Naive thymus-derived CD4-positive, alpha-beta T cell (primary cell): ENCODE measurements around the gene ZBP1. TPM values are rescaled to one million over a fixed set of nuclear protein-coding genes. Genes with fewer than 3 reads are reported as not detected.

Experiments used
- ATAC-seq: fragments of 150-1000 bp; cut with Tn5 transposase; 2 replicates; pipeline ENCODE4 v1.10.0; 2021; ENCODE audit warnings: mild to moderate bottlenecking, moderate library complexity
- CTCF ChIA-PET: fragments of 350-600 bp; sonication (Branson Sonifier 250); formaldehyde crosslinking; loops from one replicate; lab custom pipeline; 2021; ENCODE audit warnings: antibody characterized with exemption; lab: Charles Lee
- POLR2A ChIA-PET: fragments of 350-600 bp; sonication (Branson Sonifier 250); formaldehyde crosslinking; loops from one replicate; lab custom pipeline; 2021; ENCODE audit warnings: antibody characterized with exemption, inconsistent platforms; lab: Charles Lee
- DNase-seq, 9 donors: peaks; one replicate each; pipeline versions ENCODE4 v3.0.0 to v3.0.0-alpha.2; 2020 to 2022; ENCODE audit warnings: mixed read lengths in 1 of 9
- H3K27ac ChIP-seq: one replicate; pipeline ENCODE4 v1.7.0; 2013; ENCODE audit warnings: mild to moderate bottlenecking, low read depth, low read length, moderate library complexity
- H3K27me3 ChIP-seq, 2 donors: one replicate each; pipeline ENCODE4 v1.7.0; 2013; ENCODE audit warnings: low read length in 2 of 2, mild to moderate bottlenecking in 2 of 2, moderate library complexity in 2 of 2; ENCODE audit not compliant: control insufficient read depth in 2 of 2, insufficient read depth in 2 of 2
- H3K36me3 ChIP-seq, 3 experiments: 1 replicate in 2 of 3; 2 replicates in 1 of 3; pipeline ENCODE4 v1.7.0; 2013; ENCODE audit warnings: low read length in 3 of 3, mild to moderate bottlenecking in 3 of 3, moderate library complexity in 1 of 3; ENCODE audit not compliant: insufficient read depth in 3 of 3, control insufficient read depth in 2 of 3
- H3K4me1 ChIP-seq, 2 donors: one replicate each; pipeline ENCODE4 v1.7.0; 2013; ENCODE audit warnings: low read length in 2 of 2, mild to moderate bottlenecking in 2 of 2, moderate library complexity in 1 of 2; ENCODE audit not compliant: control insufficient read depth in 2 of 2, insufficient read depth in 2 of 2
- H3K4me3 ChIP-seq: 2 replicates; pipeline ENCODE4 v1.7.0; 2013; ENCODE audit warnings: mild to moderate bottlenecking, low read length
- H3K9me3 ChIP-seq, 3 experiments: 1 replicate in 2 of 3; 2 replicates in 1 of 3; pipeline ENCODE4 v1.7.0; 2013; ENCODE audit warnings: low read length in 3 of 3; ENCODE audit not compliant: control insufficient read depth in 2 of 3
- H3K27ac Mint-ChIP-seq, 9 donors: one replicate each; pipeline ENCODE4 v1.8.0; 2020 to 2022; ENCODE audit warnings: mixed read lengths in 9 of 9, mild to moderate bottlenecking in 8 of 9, moderate library complexity in 5 of 9, inconsistent platforms in 2 of 9
- H3K27me3 Mint-ChIP-seq, 5 donors: one replicate each; pipeline ENCODE4 v1.8.0; 2021 to 2022; ENCODE audit warnings: mixed read lengths in 5 of 5, mild to moderate bottlenecking in 1 of 5
- H3K36me3 Mint-ChIP-seq, 5 donors: one replicate each; pipeline ENCODE4 v1.8.0; 2020 to 2022; ENCODE audit warnings: mixed read lengths in 5 of 5, mild to moderate bottlenecking in 3 of 5, inconsistent platforms in 1 of 5
- H3K4me1 Mint-ChIP-seq, 7 donors: one replicate each; pipeline ENCODE4 v1.8.0; 2020 to 2022; ENCODE audit warnings: mixed read lengths in 7 of 7, mild to moderate bottlenecking in 3 of 7, inconsistent platforms in 1 of 7
- H3K4me3 Mint-ChIP-seq, 10 donors: one replicate each; pipeline ENCODE4 v1.8.0; 2020 to 2022; ENCODE audit warnings: mild to moderate bottlenecking in 10 of 10, mixed read lengths in 10 of 10, moderate library complexity in 6 of 10, inconsistent platforms in 2 of 10
- H3K9me3 Mint-ChIP-seq, 11 donors: one replicate each; pipeline ENCODE4 v1.8.0; 2020 to 2022; ENCODE audit warnings: mixed read lengths in 11 of 11, mild to moderate bottlenecking in 4 of 11, inconsistent platforms in 1 of 11, moderate library complexity in 1 of 11
- intact Hi-C, 2 donors: fragments of 100-400 bp; cut with micrococcal nuclease; formaldehyde crosslinking; loops; one replicate each; pipeline ENCODE4 v1.15.1; 2023
- polyA plus RNA-seq, 2 donors: library from polyadenylated mRNA; unstranded; fragments of 300-500 nt; fragmentation: Illumina TruSeq; gene quantifications; one replicate each; pipeline ENCODE4 v1.2.3, GENCODE V29; 2021
- total RNA-seq, 6 experiments: library from RNA in 5 of 6; stranded (reverse) in 5 of 6; gene quantifications; 1 replicate in 5 of 6; 2 replicates in 1 of 6; pipeline ENCODE4 v1.2.3 and lab custom pipeline; 2021 to 2026

Gene ZBP1
- total and polyA plus RNA-seq, 7 experiments from 2014 or later, result 5.9 to 27.9 (median 10.4) TPM

DNA sequence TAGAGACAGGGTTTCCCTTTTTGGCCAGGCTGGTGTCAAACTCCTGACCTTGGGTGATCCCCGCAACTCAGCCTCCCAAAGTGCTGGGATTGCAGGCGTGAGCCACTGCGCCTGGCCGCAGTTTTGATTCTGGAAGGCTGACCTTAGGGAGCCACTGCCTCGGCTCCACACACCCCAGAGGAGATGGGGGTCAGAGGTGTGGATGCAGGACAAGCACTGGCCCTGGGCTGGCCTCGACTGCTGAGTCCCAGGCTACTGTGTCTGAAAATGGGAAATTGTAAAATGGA lies 1.5 kb downstream of the ZBP1 start:
- Histone ChIP-seq H3K27me3 (no peaks in the 10 kb centered on the region), H3K4me3 (peak overlapping the region; percentile 73), H3K9me3 (no peaks in the 10 kb centered on the region), H3K27ac (peak overlapping the region; percentile 72), H3K36me3 (peaks cover 11 to 21% (median 19%) of the 10 kb centered on the region in 3 experiments), H3K4me1 (peaks cover 57 to 68% of the 10 kb centered on the region in 2 donors)
- H3K27me3 Mint-ChIP-seq, result peaks cover 0 to 17% (median 0%) of the 10 kb centered on the region in 5 donors
- ATAC-seq (no peak), DNase-seq (no peak)
- H3K4me1 Mint-ChIP-seq, result peaks cover 38 to 75% (median 64%) of the 10 kb centered on the region in 7 donors
- H3K9me3 Mint-ChIP-seq, result peaks cover 0 to 4% (median 0%) of the 10 kb centered on the region in 11 donors
- ChIA-PET POLR2A (interaction anchor here (0.6 to 8.2 kb wide), 11 partner anchors 11 to 770 kb away, joined by 3 to 175 read pairs (median 6); partner anchors contain the start of genes PMEPA1, RBM38 and VAPB), CTCF (interaction anchor here (0.6 to 4.7 kb wide), 8 partner anchors 11 to 770 kb away, joined by 3 to 44 read pairs (median 4); partner anchors contain the start of genes PMEPA1 and VAPB)
- intact Hi-C loops, result loop anchor here (1.0 to 10.0 kb wide), 9 partner anchors 10 to 1274 kb away; partner anchors contain the start of genes PMEPA1 (in 2 of the 2) and RAE1 (in 1 of the 2)
- peak overlapping the region; percentile 95 to 99 (median 97) for H3K27ac Mint-ChIP-seq
- peaks cover 0 to 10% (median 5%) of the 10 kb centered on the region in 5 donors for H3K36me3 Mint-ChIP-seq
- H3K4me3 Mint-ChIP-seq, result peak overlapping the region; percentile 80 to 95 (median 88)

DNA sequence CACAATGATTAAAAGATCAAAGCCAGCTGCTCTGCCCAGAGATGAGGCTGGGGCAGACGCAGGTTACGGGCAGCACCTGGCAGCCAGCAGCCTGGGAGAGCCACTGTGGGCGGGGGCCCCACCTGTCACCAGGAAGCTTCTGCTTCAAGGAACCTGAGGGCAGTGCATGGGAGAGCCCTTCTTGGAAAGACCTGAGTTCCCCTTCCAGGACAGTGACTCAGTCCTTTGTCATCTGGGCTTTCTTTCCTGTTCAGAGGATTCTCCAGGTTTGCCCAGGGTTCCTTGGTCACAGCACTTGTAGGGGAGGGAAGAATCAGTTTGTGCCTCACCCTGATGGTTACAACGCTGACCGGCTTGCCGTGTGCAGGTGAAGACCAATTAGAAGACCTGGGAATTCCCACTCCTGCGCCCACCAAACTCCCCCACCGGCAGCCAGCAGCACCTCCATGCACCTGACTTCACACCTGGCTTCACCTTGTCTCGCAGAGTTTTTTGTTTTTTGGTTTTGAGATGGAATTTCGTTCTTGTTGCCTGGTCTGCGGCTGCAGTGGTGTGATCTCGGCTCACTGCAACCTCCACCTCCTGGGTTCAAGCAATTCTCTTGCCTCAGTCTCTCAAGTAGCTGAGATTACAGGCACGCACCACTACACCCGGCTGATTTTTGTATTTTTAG lies 2.0 kb downstream of the ZBP1 start:
- H3K36me3 ChIP-seq, result peaks cover 11 to 25% (median 19%) of the 10 kb centered on the region in 3 experiments
- intact Hi-C loops, result loop anchor here (2.0 to 10.0 kb wide), 3 partner anchors 93 to 1274 kb away; partner anchors contain the start of genes PMEPA1 (in 1 of the 2) and RAE1 (in 1 of the 2)
- H3K4me3 ChIP-seq, result peak overlapping the region; percentile 73
- no peaks in the 10 kb centered on the region for H3K9me3 ChIP-seq
- H3K27ac Mint-ChIP-seq, result peak overlapping the region; percentile 95 to 99 (median 97)
- H3K4me1 ChIP-seq, result peaks cover 57 to 66% of the 10 kb centered on the region in 2 donors
- H3K4me1 Mint-ChIP-seq, result peaks cover 38 to 71% (median 64%) of the 10 kb centered on the region in 7 donors
- no peaks in the 10 kb centered on the region for H3K27me3 ChIP-seq
- ATAC-seq, result no peak
- ChIA-PET CTCF (interaction anchor here (0.6 to 4.7 kb wide), 5 partner anchors 11 to 191 kb away, joined by 4 to 44 read pairs (median 4); no protein-coding TSS in a partner anchor), POLR2A (interaction anchor here (1.1 to 8.2 kb wide), 5 partner anchors 10 to 92 kb away, joined by 3 to 175 read pairs (median 5); partner anchors contain the start of gene PMEPA1)
- peak overlapping the region; percentile 72 for H3K27ac ChIP-seq
- peaks cover 0 to 17% (median 0%) of the 10 kb centered on the region in 5 donors for H3K27me3 Mint-ChIP-seq
- DNase-seq, result no peak
- peaks cover 0 to 4% (median 0%) of the 10 kb centered on the region in 11 donors for H3K9me3 Mint-ChIP-seq
- peak overlapping the region; percentile 80 to 95 (median 88) for H3K4me3 Mint-ChIP-seq
- peaks cover under 1 to 11% (median 5%) of the 10 kb centered on the region in 5 donors for H3K36me3 Mint-ChIP-seq

DNA sequence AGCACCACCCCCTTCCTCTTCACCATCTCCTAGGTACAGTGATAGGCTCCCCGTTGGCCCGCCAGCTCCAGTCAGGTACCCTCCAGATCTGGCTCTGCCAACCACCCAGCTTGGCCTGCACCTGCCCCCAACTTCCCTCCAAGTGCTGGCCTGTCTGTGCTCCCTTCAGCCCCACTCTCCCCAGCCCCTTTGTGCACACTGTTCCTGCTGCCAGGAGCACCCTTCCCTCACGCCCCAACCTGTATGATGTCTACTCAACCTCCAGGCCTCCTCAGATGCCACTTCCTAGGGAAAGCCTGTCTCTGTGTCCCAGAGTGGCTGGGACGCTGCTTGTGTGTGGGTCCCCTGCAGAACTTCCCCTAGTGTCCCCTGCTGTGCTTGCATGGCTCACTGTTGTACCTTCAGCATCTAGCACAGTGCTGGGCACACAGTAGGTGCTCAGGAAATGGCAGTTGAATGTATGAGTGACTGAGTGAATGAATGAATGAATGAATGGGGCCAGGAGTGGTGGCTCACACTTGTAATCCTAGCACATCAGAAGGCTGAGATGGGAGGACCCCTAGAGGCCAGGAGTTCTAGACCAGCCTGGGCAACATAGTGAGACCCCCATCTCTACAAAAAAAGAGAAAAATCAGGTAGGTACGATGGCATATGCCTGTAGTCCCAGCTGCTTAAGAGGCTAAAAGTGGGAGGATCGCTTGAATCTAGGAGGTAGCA lies 3.0 kb downstream of the ZBP1 start:
- POLR2A ChIA-PET, result interaction anchor here (1.5 to 8.2 kb wide), 4 partner anchors 9 to 92 kb away, joined by 3 to 175 read pairs (median 12); partner anchors contain the start of gene PMEPA1
- Mint-ChIP-seq H3K4me1 (peaks cover 37 to 62% (median 56%) of the 10 kb centered on the region in 7 donors), H3K4me3 (peak overlapping the region; percentile 29 to 89 (median 56)), H3K27me3 (peaks cover 0 to 14% (median 0%) of the 10 kb centered on the region in 5 donors), H3K36me3 (peaks cover 3 to 17% (median 6%) of the 10 kb centered on the region in 5 donors), H3K9me3 (peaks cover 0 to 4% (median 0%) of the 10 kb centered on the region in 11 donors), H3K27ac (peak overlapping the region in 8 of 9 donors; percentile 25 to 99 (median 96))
- Histone ChIP-seq H3K4me3 (no peak overlapping the region), H3K9me3 (no peaks in the 10 kb centered on the region), H3K27me3 (no peaks in the 10 kb centered on the region), H3K27ac (no peak overlapping the region), H3K36me3 (peaks cover 11 to 34% (median 19%) of the 10 kb centered on the region in 3 experiments), H3K4me1 (peaks cover 55 to 57% of the 10 kb centered on the region in 2 donors)
- intact Hi-C loops, result loop anchor here (5.0 to 10.0 kb wide), 2 partner anchors 262 to 1275 kb away; partner anchors contain the start of gene RAE1 (in 1 of the 2)
- ATAC-seq, result no peak
- CTCF ChIA-PET, result interaction anchor here (0.6 to 1.5 kb wide), 7 partner anchors 12 to 1570 kb away, joined by 3 to 6 read pairs (median 4); no protein-coding TSS in a partner anchor
- no peak for DNase-seq

DNA sequence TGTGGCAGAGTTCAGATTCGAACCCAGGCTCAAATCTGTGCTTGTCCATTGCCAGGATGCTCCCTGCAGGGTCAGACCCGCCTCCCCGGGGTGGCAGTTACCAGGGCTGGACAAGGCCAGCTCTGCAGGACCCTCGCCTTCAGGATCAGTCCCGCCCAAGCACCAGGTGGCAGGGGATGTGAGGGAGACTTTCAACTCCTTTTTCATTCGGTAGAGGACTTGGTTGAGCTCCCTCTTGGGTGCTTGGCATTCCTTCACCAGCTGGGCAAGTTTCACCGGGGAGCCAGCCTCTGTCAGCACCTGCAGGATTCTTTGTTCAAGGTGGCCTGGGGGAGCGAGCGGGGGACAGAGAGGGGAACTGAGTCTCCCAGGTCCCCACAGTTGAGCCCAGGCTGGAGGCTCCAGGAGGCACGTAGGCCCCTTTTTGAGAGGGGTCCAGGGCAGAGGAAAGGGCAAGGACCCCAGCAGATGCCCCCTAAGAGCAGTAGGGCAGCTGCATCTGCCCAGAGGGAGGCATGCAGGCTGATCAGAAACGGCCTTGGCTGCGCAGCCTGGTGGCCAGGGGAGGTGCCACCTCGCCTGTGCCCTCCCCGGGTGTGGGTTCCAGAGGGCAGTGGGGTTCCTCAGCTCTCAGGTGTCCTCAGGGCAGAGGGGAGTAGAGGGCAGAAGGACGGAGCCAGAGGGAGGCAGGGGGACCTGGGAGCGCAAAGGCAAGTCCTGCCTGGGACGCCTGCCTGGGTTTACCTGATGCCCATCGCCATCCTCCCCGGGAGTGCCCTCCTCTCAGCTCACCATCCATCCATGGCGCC lies 3.9 kb downstream of the ZBP1 start:
- peaks cover 11 to 41% (median 26%) of the 10 kb centered on the region in 3 experiments for H3K36me3 ChIP-seq
- peaks cover 0 to 4% (median 0%) of the 10 kb centered on the region in 11 donors for H3K9me3 Mint-ChIP-seq
- H3K27ac Mint-ChIP-seq, result peak overlapping the region in 3 of 9 donors; percentile 49 to 97 (median 59)
- no peaks in the 10 kb centered on the region for H3K9me3 ChIP-seq
- ChIA-PET POLR2A (interaction anchor here (8.2 kb wide), 1 partner anchor 13 kb away, joined by 175 read pairs; no protein-coding TSS in a partner anchor), CTCF (interaction anchor here (0.6 to 1.5 kb wide), 3 partner anchors 13 to 66 kb away, joined by 3 read pairs; no protein-coding TSS in a partner anchor)
- H3K4me1 Mint-ChIP-seq, result peaks cover 31 to 53% (median 48%) of the 10 kb centered on the region in 7 donors
- no peaks in the 10 kb centered on the region for H3K27me3 ChIP-seq
- peaks cover 3 to 17% (median 6%) of the 10 kb centered on the region in 5 donors for H3K36me3 Mint-ChIP-seq
- H3K4me1 ChIP-seq, result peaks cover 46 to 48% of the 10 kb centered on the region in 2 donors
- peak overlapping the region in 3 of 10 donors; percentile 6 to 89 (median 25) for H3K4me3 Mint-ChIP-seq
- peak in 1 of 9 donors; percentile 19 for DNase-seq
- no peak overlapping the region for H3K4me3 ChIP-seq
- intact Hi-C loops, result loop anchor here (5.0 to 10.0 kb wide), 2 partner anchors 262 to 1276 kb away; partner anchors contain the start of gene RAE1 (in 1 of the 2)
- peaks cover 0 to 13% (median 0%) of the 10 kb centered on the region in 5 donors for H3K27me3 Mint-ChIP-seq
- no peak for ATAC-seq
- no peak overlapping the region for H3K27ac ChIP-seq

DNA sequence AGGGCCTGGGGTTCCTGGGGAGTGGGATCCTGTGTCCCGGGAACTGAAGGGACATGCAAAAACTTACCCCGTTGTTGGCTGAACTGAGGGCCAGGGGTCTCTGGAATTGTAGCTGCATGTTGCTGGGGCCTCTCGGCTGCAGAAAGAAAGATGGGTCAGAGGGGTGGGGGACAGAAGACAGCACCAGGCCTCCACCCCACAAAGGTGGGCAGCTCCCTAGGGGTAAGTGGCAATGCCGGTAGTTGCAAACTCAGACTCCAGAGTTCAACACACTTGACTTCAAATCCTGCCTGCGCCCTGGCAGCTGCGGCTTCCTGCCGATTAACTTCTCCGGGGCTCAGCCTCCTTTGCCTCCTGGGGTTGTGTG lies 4.8 kb downstream of the ZBP1 start:
- ChIA-PET POLR2A (interaction anchor here (0.9 to 8.2 kb wide), 2 partner anchors 9 to 14 kb away, joined by 4 to 175 read pairs; no protein-coding TSS in a partner anchor), CTCF (interaction anchor here (0.5 to 1.4 kb wide), 2 partner anchors 9 to 621 kb away, joined by 3 read pairs; no protein-coding TSS in a partner anchor)
- Histone ChIP-seq H3K27me3 (no peaks in the 10 kb centered on the region), H3K36me3 (peaks cover 11 to 46% (median 26%) of the 10 kb centered on the region in 3 experiments), H3K27ac (no peak overlapping the region), H3K9me3 (no peaks in the 10 kb centered on the region), H3K4me1 (peaks cover 37 to 39% of the 10 kb centered on the region in 2 donors), H3K4me3 (no peak overlapping the region)
- ATAC-seq (no peak), DNase-seq (no peak)
- H3K36me3 Mint-ChIP-seq, result peaks cover 3 to 18% (median 10%) of the 10 kb centered on the region in 5 donors
- H3K27me3 Mint-ChIP-seq, result peaks cover 0 to 15% (median 0%) of the 10 kb centered on the region in 5 donors
- H3K9me3 Mint-ChIP-seq, result peaks cover 0 to 4% (median 0%) of the 10 kb centered on the region in 11 donors
- peak overlapping the region in 1 of 9 donors; percentile 30 for H3K27ac Mint-ChIP-seq
- H3K4me3 Mint-ChIP-seq, result no peak overlapping the region
- peaks cover 23 to 43% (median 39%) of the 10 kb centered on the region in 7 donors for H3K4me1 Mint-ChIP-seq
- intact Hi-C loops, result loop anchor here (5.0 to 10.0 kb wide), 2 partner anchors 261 to 1277 kb away; partner anchors contain the start of gene RAE1 (in 1 of the 2)
